NCI-H187 (cell line): Measurements from ENCODE around the gene SEMA3C.
"Not testable (repeated sequence)": the region's sequence is repeated elsewhere in the genome, so short reads cannot be mapped to it uniquely, and the experiment has no call there.

Source experiments
- DNase-seq, 2 experiments: peaks; one replicate each; lab custom pipeline; 2025; lab: John Stamatoyannopoulos, UW

The SEMA3C gene

DNA sequence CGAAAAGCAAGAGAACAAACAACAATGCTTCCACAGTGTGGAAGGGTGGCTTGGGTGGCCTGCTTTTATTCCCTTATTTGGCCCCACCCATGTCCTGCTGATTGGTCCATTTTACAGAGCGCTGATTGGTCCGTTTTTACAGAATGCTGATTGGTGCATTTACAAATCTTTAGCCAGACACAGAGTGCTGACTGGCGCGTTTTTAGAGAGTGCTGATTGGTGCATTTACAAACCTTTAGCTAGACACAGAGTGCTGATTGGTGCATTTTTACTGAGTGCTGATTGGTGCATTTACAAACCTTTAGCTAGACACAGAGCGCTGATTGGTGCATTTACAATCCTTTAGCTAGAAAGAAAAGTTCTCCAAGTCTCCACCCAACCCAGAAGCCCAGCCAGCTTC is 8.1 kb upstream of the SEMA3C start:
- not testable (repeated sequence) for DNase-seq

DNA sequence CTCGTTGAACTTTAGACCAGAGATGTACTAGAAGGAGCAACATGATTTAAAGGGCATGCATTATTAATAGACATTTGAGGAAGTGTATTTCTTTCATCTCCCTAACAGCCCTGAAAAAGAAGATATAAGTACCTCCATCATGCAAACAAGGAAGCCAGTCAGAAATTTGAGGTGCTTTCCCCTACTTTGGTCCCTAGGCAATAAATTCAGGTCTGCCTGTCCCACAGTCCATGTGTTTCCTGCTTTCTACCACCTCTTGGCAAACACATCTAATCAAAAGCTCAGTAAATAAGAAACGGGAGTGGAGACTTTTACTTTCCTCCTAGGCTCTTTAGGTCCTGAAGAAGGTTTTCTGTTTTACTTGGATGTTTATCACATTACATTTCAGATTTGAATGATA is 5.2 kb upstream of the SEMA3C start:
- DNase-seq, result no peak

DNA sequence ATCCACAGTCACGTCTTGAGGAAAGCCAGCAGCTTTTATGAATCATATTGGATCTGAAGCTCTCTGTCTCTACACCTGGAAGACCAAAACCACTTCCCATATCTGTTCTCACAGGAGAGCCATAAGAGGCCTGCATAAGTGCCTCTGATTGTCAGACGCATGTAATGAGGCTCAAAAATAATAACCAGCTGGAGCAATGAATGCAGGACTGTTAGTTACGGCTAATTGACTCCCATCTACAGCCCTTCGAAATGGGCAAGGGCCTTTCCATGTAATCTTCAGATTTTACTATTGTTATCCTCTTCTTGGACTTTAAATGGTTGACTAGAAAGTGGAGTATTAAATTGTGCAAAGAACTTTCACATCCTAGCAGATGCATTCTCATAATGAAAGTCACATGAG is 4.4 kb upstream of the SEMA3C start:
- DNase-seq, result peak; percentile 94 to 96

DNA sequence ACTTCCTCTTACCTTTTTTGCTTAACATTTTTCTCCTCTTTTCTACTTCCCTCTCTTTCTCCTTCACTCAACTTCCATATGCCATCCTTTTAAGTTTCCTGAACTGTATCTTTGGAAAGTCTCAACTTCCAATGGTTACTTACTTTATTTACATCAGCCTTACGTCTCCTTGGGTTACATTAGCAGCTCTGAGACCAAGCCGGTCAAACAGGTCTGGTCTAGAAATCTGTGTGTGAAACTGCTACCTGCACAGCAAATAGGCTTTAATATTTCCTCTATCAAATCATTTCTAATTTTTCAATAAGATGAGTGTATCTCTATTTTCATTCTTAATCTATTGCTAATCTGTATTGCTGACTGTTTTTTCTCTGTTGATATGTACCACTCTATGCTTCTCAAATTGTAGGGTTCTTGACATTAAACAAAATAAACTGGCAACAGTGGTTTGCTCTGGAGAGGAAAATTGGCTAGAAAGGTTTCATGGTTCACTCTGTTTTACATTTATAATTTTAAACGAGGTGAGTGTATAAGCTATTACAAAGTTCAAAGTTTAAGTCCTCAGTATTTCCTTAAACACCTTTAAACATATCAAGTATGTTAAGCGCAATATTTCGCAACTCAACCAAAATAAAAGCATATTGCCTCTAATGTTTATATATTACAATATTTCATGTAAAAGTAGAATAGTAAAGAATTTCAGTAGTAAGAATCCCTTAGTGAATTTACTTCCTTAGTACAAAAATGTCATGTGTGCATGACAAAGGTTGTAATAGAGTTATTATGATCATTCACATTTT is 3.6 kb upstream of the SEMA3C start:
- DNase-seq, result no peak

DNA sequence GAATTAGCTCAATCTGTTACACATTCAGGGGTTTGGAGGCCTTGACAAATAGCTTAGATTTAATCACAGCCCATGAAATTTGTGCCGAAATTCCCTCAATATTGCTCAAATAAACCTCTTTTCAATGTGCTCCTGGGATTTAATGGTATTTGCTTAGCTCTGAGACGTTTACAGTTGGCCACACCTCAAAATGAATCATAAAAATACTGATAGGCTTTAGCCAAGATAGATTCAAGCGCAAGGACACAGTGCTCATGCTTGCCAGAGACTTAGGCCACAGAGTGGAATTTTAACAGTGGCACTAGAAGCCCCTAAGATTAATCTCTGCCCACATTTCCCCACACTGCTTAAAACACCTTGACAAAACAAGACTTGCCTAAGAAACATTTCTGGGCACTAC is 2.3 kb upstream of the SEMA3C start:
- DNase-seq, result no peak

DNA sequence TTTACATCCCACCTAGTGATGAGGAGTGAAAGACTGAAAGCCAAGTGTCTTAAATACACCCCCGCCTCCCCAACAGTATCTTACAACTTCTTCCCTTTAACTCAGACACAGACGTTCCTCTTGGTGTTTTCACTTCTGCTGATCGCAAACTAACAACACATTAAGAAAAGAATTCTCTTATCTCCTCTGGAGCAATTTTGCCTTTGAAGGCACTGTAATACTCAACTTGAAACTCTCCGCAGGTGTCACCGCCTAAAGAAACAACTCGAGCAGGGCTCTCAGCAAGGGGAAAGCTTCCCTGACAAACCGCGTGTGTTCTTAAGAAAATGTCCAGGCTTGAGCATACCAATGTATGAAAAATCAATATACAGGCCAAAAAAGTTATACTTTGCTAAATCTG is 452 bp downstream of the SEMA3C start:
- DNase-seq, result no peak

DNA sequence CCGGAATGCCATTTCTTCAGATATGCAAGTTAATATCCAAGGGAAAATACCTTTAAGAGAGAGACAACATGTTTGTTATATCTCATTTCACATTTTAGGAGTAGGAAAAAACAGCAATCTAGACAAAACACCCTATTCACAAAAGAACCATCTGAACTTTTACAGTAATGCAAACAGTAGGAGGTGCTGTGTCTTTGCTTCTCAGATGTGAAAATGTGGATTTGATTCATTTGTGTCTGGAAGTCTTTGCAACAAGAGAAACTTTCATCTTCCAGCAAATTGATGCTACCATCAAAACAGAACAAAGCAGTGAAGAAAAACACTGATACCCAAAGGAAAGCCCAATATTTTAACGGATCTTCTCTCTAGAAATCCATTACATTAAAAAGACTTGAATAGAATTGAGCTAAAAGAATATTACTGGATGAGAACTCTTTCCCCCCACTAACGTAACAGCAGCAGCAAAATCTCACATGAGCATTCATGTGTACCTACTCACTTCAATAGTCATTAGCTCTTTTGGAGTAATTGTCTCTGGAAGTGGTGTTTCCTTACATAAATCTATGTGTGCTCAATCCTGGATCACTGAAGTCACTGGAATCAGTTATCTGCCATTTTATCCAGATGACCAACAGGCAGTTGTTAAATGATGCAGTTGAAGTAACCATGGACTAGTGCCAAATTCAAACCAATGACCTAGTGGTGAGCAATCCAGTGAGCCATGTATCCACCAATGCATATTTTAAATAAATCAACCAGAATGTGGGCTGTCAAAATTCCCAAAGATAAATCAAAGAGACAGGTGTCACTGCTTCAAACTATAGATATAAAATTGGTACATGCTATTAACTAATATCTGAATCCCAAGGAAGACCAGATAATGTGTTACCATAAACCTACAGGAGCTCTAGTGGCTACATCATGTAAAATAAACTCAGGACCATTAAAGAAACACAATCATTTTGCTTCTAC is 1.8 kb downstream of the SEMA3C start:
- DNase-seq, result no peak

DNA sequence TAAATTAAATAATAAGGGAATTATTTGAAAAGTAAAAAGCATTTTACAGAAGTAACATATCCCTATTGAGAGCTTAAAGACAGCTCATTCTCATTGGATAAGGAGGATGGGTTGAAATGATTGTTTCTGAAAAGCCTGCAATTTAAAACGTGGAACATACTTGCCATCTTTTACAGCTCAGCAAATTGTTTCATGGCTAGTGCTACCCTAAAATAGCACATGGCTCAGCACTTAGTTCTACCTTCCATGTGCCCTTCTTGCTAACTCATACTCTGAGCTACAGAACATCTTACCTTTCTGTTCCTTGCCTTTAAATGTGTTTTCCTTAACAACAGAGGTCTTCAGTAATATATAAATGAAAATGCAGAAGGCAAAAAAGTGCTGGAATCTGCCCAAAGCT is 8.6 kb downstream of the SEMA3C start:
- no peak for DNase-seq

DNA sequence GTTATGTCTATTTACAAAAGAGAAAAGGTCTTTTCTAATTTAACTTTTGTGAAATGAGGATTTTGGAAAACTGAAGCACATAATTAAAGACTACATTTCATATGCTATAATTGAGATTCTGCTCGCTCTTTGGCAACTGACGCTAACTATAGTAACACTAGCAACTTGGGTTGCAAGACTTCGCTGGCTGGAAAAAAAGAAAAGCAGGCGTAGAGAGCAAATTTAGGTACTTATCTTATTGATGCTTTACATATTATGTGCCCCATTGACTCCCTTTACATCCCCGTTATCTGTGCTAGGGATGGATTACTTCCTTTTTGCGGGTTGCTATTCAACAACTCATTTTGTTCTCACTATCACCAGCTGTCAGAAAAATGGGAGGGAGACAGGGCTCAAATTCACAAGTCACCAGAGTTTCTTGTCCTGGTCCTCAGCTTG is 10.5 kb downstream of the SEMA3C start:
- no peak for DNase-seq

DNA sequence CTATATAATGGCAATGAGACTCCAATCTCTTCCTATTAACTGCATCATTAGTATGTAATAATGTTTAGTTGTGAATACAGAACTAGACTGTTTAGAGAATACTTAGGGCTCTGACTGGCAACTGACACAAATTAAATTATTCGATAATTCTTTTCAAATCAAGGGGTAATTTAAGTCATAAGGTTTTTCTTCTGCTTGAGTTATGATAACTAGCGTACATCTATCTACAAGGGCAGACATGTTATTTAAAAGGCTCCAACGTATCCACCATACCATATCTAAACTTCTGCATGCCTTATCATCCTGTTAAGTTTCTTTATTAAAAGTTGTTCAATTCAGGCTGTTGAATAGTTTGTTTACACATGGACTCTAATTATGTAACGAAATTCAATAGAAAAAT is 11.2 kb downstream of the SEMA3C start:
- DNase-seq, result no peak

DNA sequence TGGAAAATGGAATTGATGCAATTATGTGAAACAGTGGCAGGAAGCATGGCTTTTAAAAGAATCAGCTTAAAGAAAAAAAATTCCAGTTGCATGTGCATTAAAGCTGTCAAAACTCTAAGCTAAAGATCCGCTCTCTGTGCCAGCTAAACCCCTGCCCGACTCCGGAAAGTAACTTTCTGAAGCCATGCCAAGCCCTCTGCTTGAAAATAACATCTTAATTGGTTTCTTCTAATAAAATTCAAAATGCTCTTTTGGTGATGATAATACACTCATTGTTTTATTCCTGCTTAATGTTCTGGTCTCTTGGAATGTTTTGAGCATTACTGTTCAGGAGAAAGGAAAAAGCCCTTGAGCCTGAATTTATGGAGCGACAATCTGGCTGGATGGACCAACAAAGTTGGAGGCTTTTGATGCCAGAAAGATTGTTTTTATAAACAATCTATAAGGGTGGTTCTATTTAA is 11.7 kb downstream of the SEMA3C start:
- DNase-seq, result no peak

DNA sequence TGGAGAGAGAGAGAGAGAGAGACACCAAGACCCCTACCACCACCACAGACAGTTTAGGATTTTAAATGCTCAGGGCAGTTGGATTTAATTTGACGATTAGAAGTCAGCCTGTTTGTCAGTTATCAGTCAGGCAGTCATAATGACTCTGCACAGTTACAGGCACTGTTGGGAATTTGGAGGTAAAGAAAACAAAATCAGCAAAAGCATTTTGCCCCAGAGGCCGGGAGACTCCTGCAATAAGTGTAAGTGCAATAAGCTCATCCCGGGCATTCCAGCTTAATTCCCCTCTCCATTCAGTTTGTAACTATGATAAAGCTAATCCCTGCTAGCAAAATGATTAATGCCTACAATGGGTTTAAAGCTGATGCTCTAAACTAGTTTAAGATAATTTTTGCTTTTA is 13.5 kb downstream of the SEMA3C start:
- DNase-seq, result no peak

DNA sequence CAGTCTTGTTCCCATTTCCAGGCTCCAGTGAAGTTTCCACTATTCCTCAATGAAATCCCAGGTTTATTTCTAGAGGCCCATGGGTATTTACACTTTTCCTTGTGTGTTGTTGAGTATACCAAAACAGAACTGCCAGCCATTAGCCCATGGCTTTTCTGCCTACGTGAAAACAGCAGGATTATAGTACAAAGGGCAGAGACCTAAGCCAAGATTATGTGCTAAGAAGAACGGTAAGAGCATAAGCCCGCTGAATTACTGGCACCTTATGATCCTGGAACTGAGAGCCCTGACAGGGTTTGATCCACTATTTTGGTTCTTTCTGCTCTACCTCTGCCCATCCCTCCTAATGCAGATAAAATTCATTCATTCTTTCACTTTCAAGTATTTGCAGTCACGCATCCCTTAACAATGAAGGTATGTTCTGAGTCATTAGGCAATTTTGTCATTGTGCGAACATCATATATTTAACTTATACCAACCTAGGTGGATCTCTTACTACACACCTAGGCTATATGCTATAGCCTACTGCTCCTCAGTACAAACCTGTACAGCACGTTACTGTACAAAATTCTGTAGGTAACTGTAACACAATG is 16.0 kb downstream of the SEMA3C start:
- no peak for DNase-seq

DNA sequence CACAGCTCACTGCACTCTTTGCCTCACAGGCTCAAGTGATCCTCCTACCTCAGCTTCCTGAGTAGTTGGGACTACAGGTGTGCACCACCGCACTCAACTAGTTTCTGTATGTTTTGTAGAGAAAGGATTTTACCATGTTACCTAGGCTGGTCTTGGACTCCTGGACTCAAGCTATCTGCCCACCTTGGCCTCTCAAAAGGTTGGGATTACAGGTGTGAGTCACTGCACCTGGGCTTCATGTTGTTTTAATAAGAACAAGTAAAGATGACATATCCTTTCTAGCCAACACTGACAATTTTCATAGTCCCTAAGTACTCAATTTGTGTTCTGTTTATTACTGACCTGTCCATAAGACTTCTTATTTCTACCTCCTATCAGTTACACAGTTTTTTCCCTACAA is 16.8 kb downstream of the SEMA3C start:
- no peak for DNase-seq

DNA sequence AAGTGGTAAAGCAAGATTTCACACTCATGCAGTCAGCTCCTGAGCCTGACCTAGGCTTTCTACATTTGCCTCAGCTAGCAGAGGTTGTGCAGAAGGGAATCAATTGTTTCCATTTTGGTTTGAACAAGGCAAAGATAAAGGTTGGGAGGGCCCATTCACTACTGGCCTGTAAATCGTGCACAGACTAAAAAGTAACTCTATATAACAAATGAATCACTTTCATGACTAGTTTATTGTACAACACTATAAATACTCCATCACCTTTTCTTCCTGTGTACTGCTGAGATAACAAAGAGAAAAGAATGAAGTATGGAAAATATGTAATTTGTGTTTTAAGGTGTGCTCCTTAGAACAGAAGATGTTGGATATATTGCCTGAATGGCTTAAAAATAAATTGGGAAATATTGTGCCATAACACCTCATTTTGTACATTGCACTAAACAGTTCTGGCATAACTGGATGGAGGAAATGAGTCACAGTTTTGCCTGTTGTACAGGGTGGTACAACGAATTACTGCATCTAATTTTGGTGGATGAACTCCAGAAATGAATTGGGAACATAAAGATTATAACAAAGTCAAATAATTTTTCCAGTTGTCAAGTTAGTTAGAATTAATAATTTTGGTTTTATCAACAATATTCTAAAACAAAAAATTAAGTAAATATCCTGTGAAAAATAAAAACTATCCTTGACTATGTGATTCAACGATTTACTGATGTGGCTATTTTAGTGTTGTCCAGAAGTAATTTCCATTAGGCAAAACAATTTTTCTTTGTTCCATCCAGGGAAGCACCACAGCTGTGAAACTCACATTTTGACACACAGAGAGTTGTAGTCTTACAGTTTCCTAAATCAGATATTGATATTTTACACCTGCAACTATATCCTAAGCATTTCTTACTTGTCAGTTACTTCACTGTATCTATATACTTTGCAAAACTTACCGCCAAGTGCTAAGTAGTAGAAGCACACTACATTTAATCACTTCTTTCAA is 18.0 kb downstream of the SEMA3C start:
- no peak for DNase-seq

DNA sequence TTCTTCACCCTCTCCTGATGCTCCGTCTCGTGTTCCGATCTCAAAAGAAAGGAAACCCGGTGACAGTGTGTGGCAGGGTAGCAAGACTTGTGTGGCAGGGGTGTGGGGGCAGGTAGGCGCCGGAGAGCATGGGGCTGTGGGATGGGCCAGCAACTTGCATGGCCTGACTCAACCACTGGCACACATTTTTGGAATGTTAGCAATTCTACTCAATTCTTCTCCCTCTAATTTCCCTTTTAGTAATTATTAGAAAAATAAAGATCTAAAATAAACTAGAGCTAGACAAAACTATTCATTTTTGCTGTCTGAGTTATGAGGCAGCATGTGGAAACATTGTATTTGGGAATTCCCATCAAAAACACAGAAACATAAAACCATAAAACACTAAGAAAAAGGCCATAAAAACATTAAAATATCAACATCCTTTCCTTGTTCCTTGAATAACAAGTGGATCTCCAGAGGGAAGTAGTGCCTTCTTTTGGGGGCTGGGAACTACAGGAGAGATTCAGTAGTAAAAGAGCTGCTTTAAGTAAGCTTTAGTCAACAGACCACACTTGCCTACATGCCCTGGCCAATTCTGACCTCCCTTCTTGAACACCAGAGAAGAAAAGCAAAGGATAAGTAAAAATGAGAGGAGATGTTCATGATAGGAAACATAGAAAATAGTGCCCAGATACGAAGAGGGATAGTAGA is 21.8 kb downstream of the SEMA3C start:
- DNase-seq, result no peak

DNA sequence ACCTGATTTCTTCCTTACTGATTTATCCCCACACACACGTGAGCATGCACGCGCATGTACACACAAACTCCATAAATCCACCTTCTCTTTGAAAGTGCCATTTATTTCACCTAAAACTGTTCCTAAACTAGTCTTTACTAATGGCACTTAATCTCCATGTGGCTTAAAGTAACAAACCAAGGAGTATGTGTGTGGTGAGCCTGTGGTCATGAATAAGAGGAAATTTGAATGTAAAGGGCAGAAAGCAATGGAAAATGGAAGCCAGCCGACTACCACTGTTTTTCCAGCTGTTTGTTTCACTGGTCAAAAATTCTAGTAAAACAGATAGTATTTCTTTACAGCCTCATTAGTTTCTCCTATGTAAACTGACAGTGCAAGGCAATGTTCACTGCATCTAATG is 23.8 kb downstream of the SEMA3C start:
- no peak for DNase-seq

DNA sequence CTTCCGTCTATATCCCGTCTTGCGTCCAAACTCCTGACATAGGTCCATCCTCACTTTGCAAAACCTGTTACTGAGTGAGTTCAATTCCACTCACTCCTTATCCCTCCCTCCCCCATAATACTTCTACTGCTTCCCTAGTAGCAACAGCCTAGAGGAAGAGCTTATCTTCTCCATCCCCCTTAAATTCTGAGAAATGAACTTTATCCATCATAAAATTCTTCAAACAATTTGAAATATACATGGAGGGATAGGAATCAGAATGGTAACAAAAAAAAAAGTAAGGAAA is 27.6 kb downstream of the SEMA3C start:
- no peak for DNase-seq

DNA sequence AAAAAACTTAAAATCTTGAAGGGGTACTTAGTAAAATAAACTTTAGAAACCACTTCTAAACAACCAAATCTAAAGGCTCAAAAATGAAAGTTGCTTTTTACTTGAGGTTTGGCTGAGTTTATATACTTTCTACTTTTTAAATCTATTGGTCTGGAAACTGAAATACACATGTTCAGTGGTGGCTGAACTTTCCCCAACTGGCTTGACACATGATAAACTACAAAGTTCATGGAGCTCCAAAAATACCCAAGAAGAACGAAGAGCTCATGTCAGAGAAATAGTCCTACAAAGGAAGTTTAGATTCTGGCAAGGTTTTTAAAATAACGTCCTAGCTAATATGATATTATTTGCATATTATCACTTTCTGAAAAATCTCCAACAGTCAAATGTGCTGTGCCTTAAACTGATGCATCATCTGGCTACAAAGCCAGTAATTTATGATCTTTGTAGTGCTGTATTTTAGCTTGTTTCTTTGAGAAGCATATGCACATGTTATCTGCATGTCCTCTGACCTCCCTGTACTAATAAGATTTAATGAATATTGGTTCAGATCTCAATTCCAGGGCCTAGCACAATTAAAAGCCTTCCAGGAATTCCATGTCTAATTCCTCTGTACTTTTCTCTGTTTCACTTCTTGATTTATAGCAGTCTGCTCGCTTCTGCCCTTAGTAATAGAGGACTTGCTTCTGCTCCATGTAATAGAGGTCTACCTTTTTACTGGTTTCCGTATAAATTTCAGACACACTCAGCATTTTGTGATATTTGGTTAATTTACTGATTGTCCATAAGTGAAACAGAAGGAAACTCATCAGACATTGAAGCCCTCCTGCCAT is 28.2 kb downstream of the SEMA3C start:
- no peak for DNase-seq

DNA sequence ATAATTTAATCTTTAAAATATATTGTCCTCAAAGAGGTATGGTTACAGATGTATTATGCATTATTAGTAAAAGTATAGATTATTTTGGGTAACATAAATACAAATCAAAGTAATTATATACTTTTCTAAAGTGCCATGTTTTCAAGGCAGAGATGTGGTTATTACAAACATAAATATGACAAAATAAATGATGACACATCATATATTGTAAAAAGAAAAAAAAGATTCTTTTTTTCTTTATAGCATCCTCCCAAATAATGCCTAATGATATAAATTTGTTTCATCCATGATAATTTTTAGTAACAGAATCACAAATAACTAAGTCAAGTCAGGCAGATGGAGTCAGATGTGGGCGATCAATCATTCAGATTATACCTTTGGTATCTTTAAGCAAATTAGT is 29.3 kb downstream of the SEMA3C start:
- DNase-seq, result no peak
